Measurements from ENCODE around the gene P4HA1. TPM values are rescaled to one million over a fixed set of nuclear protein-coding genes. Genes with fewer than 3 reads are reported as not detected.

The P4HA1 gene
- total RNA-seq, 1 experiment from 2014 or later: 107 TPM

DNA sequence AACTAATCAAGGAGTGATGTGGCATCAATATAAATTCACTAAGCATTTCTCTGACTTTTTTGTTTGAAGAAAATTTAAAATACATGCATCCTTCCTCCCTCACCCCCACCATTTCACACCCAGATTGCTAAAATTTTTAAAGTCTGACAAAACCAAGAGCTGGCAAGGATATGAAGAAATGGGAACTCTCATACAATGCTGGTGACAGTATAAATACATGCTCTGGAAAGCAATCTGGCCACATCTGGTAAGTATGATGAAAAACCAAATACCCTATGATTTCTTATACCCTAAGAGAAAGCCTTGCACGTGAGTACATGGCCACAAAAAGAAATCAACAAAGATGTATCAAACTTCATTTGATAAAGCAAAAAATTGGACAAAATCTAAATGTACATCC is 31.2 kb downstream of the P4HA1 start:
- Histone ChIP-seq H3K4me2 (ENCODE audit: low read depth, low read length, poor library complexity, severe bottlenecking) (no peak overlapping the region), H3K36me3 (ENCODE audit: insufficient read depth, low read length) (peaks cover 58% of the 10 kb centered on the region), H3K9me2 (replicated peaks; ENCODE audit: insufficient read depth, low read length) (no peaks in the 10 kb centered on the region), H3K27ac (ENCODE audit: low read length) (no peak overlapping the region), H3K27me3 (ENCODE audit: low read length) (no peaks in the 10 kb centered on the region), H3K4me1 (ENCODE audit: low read length) (no peaks in the 10 kb centered on the region), H2AFZ (ENCODE audit: low read length) (no peak overlapping the region), H4K20me1 (ENCODE audit: insufficient read depth, low read depth, low read length) (no peaks in the 10 kb centered on the region), H3K9me3 (ENCODE audit: low read length) (no peaks in the 10 kb centered on the region), H3K4me3 (ENCODE audit: low read length) (no peak overlapping the region), H3K9ac (ENCODE audit: low read length) (no peak overlapping the region), H3K79me2 (ENCODE audit: low read length) (peaks cover 48% of the 10 kb centered on the region)
- DNase-seq: no peak

- Histone ChIP-seq H3K4me2 (ENCODE audit: low read depth, low read length, poor library complexity, severe bottlenecking) (no peak overlapping the region), H3K9me2 (replicated peaks; ENCODE audit: insufficient read depth, low read length) (no peaks in the 10 kb centered on the region), H3K9me3 (ENCODE audit: low read length) (no peaks in the 10 kb centered on the region), H3K4me1 (ENCODE audit: low read length) (no peaks in the 10 kb centered on the region), H3K27ac (ENCODE audit: low read length) (no peak overlapping the region), H3K79me2 (ENCODE audit: low read length) (peaks cover 44% of the 10 kb centered on the region), H4K20me1 (ENCODE audit: insufficient read depth, low read depth, low read length) (no peaks in the 10 kb centered on the region), H3K36me3 (ENCODE audit: insufficient read depth, low read length) (peaks cover 42% of the 10 kb centered on the region), H2AFZ (ENCODE audit: low read length) (no peak overlapping the region), H3K27me3 (ENCODE audit: low read length) (no peaks in the 10 kb centered on the region), H3K4me3 (ENCODE audit: low read length) (no peak overlapping the region), H3K9ac (ENCODE audit: low read length) (no peak overlapping the region)
- no peak for DNase-seq
Measured at GRCh38 chr10:73061743-73062142, 34.9 kb downstream of the P4HA1 start.

DNA sequence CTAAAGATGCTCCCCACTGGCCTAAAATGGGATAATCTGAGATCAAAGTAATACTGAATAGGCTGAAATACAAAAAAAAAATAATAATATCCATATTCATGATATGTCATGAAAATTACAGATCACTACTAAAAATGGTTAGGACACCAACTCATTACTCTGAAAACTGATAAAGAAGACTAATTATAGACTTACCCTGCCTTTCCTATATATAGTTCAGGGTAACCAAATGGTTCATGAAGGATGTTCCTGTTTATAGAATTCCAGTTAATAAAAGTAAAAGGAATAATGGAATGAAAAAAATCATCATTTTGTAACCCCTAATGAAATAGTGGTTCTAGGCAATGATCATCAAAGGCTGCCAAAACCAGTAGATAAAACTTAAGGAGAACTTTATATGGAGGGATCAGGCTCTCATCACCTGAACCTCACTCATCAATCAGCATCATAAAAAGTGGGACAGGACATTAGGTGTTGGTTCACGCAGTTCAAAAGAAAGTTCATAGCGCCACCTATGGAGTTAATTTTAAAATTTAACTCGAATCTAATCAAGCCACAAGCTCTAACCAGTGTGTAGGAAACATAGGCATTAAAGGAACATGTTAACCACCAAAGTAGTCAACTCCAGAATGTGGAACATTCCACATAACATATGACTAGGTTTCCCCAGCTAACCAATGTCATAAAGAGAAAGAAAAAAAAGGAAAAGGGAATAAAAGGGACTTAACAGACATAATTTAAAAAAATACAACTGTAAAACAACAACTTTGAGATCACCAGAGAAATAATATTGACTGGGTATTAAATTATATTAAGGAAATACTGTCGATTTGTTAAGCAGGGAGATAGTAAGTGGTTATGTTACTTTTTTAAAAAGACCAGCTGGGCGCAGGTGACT is 35.7 kb downstream of the P4HA1 start:
- Histone ChIP-seq H3K9ac (ENCODE audit: low read length) (no peak overlapping the region), H3K27me3 (ENCODE audit: low read length) (no peaks in the 10 kb centered on the region), H3K27ac (ENCODE audit: low read length) (no peak overlapping the region), H3K36me3 (ENCODE audit: insufficient read depth, low read length) (peaks cover 37% of the 10 kb centered on the region), H2AFZ (ENCODE audit: low read length) (no peak overlapping the region), H3K4me1 (ENCODE audit: low read length) (peaks cover under 1% of the 10 kb centered on the region; the same call in 1 of the 2 replicates), H3K9me3 (ENCODE audit: low read length) (no peaks in the 10 kb centered on the region), H3K4me3 (ENCODE audit: low read length) (no peak overlapping the region), H4K20me1 (ENCODE audit: insufficient read depth, low read depth, low read length) (no peaks in the 10 kb centered on the region), H3K79me2 (ENCODE audit: low read length) (peaks cover 44% of the 10 kb centered on the region), H3K9me2 (replicated peaks; ENCODE audit: insufficient read depth, low read length) (no peaks in the 10 kb centered on the region), H3K4me2 (ENCODE audit: low read depth, low read length, poor library complexity, severe bottlenecking) (no peak overlapping the region)
- peak; percentile 83 for DNase-seq

DNA sequence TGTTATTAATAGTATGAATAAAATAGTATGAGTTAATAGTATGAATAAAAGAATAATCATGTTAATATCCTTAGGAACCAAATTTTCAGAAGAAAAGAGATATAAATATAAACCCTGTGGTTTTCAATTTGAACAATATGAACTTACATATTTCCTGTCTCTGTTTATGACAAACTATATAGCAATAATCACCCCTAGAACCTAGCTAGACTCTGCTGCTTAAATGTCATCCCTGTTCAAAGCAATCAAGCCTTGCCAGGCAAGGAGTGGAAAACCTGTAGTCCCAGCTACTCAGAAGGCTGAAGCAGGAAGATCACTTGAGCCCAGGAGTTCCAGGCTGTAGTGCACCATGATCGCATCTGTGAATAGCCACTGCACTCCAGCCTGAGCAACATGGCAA is 36.5 kb downstream of the P4HA1 start:
- H3K27ac ChIP-seq (ENCODE audit: low read length): no peak overlapping the region

GRCh38 chr10:73058057-73058591 is 38.5 kb downstream of the P4HA1 start:
- H3K4me3 ChIP-seq (ENCODE audit: low read length): no peak overlapping the region
- H4K20me1 ChIP-seq (ENCODE audit: insufficient read depth, low read depth, low read length): no peaks in the 10 kb centered on the region
- no peak overlapping the region for H3K9ac ChIP-seq (ENCODE audit: low read length)
- peaks cover 33% of the 10 kb centered on the region for H3K36me3 ChIP-seq (ENCODE audit: insufficient read depth, low read length)
- H3K27ac ChIP-seq (ENCODE audit: low read length): no peak overlapping the region
- H3K27me3 ChIP-seq (ENCODE audit: low read length): no peaks in the 10 kb centered on the region
- no peak overlapping the region for H3K4me2 ChIP-seq (ENCODE audit: low read depth, low read length, poor library complexity, severe bottlenecking)
- H3K4me1 ChIP-seq (ENCODE audit: low read length): peaks cover 18% of the 10 kb centered on the region
- H3K79me2 ChIP-seq (ENCODE audit: low read length): peaks cover 47% of the 10 kb centered on the region
- no peaks in the 10 kb centered on the region for H3K9me3 ChIP-seq (ENCODE audit: low read length)
- H3K9me2 ChIP-seq (replicated peaks; ENCODE audit: insufficient read depth, low read length): no peaks in the 10 kb centered on the region
- DNase-seq: no peak
- H2AFZ ChIP-seq (ENCODE audit: low read length): no peak overlapping the region

More for the DNA sequence above, 36.5 kb downstream of the P4HA1 start:
- no peaks in the 10 kb centered on the region for H3K9me2 ChIP-seq (replicated peaks; ENCODE audit: insufficient read depth, low read length)
- H3K4me3 ChIP-seq (ENCODE audit: low read length): no peak overlapping the region
- H3K4me2 ChIP-seq (ENCODE audit: low read depth, low read length, poor library complexity, severe bottlenecking): no peak overlapping the region
- peaks cover 9% of the 10 kb centered on the region; the same call in 1 of the 2 replicates for H3K4me1 ChIP-seq (ENCODE audit: low read length)
- no peaks in the 10 kb centered on the region for H4K20me1 ChIP-seq (ENCODE audit: insufficient read depth, low read depth, low read length)
- no peak overlapping the region for H2AFZ ChIP-seq (ENCODE audit: low read length)
- H3K27me3 ChIP-seq (ENCODE audit: low read length): no peaks in the 10 kb centered on the region
- H3K79me2 ChIP-seq (ENCODE audit: low read length): peaks cover 45% of the 10 kb centered on the region
- no peak for DNase-seq
- no peak overlapping the region for H3K9ac ChIP-seq (ENCODE audit: low read length)
- H3K9me3 ChIP-seq (ENCODE audit: low read length): no peaks in the 10 kb centered on the region
- H3K36me3 ChIP-seq (ENCODE audit: insufficient read depth, low read length): peaks cover 32% of the 10 kb centered on the region

DNA sequence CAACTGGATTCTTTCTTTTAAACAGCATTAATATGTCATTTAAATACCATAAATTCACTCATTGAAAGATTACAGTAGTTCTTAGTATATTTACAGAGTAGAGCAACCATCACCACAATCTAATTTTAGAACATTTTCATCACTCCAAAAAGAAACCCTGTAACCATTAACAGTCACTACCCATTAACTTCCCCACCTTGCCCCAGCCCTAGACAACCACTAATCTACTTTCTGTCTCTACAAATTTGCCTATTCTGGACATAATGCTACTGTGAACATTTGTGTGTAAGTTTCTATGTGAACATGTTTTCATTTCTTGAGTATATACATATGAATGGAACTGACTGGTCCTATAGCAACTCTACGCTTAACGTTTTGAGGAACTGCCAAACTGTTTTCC is 42.4 kb downstream of the P4HA1 start:
- H4K20me1 ChIP-seq (ENCODE audit: insufficient read depth, low read depth, low read length): no peaks in the 10 kb centered on the region
- H2AFZ ChIP-seq (ENCODE audit: low read length): no peak overlapping the region
- no peak overlapping the region for H3K9ac ChIP-seq (ENCODE audit: low read length)
- no peak overlapping the region for H3K27ac ChIP-seq (ENCODE audit: low read length)
- H3K4me1 ChIP-seq (ENCODE audit: low read length): peaks cover 18% of the 10 kb centered on the region
- H3K4me3 ChIP-seq (ENCODE audit: low read length): no peak overlapping the region
- H3K27me3 ChIP-seq (ENCODE audit: low read length): no peaks in the 10 kb centered on the region
- no peaks in the 10 kb centered on the region for H3K9me3 ChIP-seq (ENCODE audit: low read length)
- peak overlapping the region; percentile 15 for H3K4me2 ChIP-seq (ENCODE audit: low read depth, low read length, poor library complexity, severe bottlenecking)
- peaks cover 41% of the 10 kb centered on the region; the same call in 1 of the 2 replicates for H3K36me3 ChIP-seq (ENCODE audit: insufficient read depth, low read length)
- peaks cover 43% of the 10 kb centered on the region for H3K79me2 ChIP-seq (ENCODE audit: low read length)
- no peaks in the 10 kb centered on the region for H3K9me2 ChIP-seq (replicated peaks; ENCODE audit: insufficient read depth, low read length)
- DNase-seq: no peak

DNA sequence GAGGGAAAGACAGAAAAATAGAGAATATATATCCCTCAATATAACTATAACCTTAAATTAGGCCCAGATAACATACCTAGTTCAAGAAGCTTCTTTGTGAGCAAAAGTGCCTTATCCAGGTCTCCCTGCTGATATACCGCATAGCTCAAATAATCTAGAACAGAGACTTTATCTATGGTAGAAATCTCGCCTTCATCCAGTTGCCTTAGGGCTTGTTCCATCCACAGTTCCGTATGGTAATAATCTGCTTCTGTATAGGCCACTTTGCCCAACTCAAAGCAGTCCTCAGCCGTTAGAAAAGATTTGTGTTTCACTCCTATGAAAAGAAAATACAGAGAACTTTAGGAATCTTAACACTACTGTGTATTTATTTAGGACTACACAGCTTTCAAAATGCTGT is 43.4 kb downstream of the P4HA1 start:
- no peak for DNase-seq
- peaks cover 18% of the 10 kb centered on the region for H3K4me1 ChIP-seq (ENCODE audit: low read length)
- no peak overlapping the region for H2AFZ ChIP-seq (ENCODE audit: low read length)
- H3K27ac ChIP-seq (ENCODE audit: low read length): no peak overlapping the region
- H3K79me2 ChIP-seq (ENCODE audit: low read length): peaks cover 40% of the 10 kb centered on the region
- no peak overlapping the region for H3K4me3 ChIP-seq (ENCODE audit: low read length)
- H3K9me2 ChIP-seq (replicated peaks; ENCODE audit: insufficient read depth, low read length): no peaks in the 10 kb centered on the region
- no peaks in the 10 kb centered on the region for H3K27me3 ChIP-seq (ENCODE audit: low read length)
- no peak overlapping the region for H3K4me2 ChIP-seq (ENCODE audit: low read depth, low read length, poor library complexity, severe bottlenecking)
- no peaks in the 10 kb centered on the region for H4K20me1 ChIP-seq (ENCODE audit: insufficient read depth, low read depth, low read length)
- peaks cover 45% of the 10 kb centered on the region; the same call in 1 of the 2 replicates for H3K36me3 ChIP-seq (ENCODE audit: insufficient read depth, low read length)
- H3K9me3 ChIP-seq (ENCODE audit: low read length): no peaks in the 10 kb centered on the region
- H3K9ac ChIP-seq (ENCODE audit: low read length): no peak overlapping the region

DNA sequence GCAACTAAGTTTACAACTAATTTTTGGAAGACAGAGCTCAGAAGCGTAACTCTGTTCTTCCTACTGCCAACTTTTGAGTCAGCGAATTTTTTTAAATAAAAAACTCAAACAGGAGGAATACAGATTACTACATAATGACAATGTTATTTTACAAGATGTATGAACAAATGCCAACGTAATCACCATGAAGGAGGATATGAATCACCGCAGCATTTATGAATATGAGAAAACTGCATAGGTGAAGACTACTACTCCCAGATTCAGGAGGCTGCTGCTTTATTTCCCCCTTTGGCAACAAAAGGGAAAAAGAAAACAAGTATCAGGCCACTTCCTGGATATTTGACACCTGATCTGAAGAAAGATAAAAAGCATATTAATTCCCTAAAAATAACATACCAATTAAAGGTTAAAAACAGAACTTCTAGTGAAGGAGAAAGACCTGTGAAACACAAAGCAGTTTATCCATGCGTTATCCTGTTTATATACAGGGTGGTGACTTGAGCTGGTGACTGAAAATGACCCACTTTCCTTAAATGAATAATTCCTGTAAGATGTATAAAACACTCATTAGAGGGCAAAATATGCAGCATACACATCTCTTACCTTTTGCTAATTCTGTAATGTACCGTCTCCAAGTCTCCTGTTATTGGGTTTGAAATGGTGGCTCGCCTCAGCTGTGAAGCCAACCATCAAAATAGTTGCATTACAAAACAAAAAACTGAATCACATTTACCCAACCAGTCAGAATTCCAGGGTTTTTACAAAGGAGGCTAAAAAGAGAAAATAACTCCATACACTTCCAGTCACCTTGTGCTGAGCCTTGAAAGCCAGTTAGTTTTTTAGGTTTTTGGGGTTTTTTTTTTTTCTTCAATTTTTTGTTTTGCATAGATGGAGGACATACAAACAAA is 52.0 kb downstream of the P4HA1 start:
- no peaks in the 10 kb centered on the region for H4K20me1 ChIP-seq (ENCODE audit: insufficient read depth, low read depth, low read length)
- no peaks in the 10 kb centered on the region for H3K27me3 ChIP-seq (ENCODE audit: low read length)
- no peak overlapping the region for H3K9ac ChIP-seq (ENCODE audit: low read length)
- DNase-seq: no peak
- H3K36me3 ChIP-seq (ENCODE audit: insufficient read depth, low read length): peaks cover 74% of the 10 kb centered on the region
- no peaks in the 10 kb centered on the region for H3K9me2 ChIP-seq (replicated peaks; ENCODE audit: insufficient read depth, low read length)
- no peak overlapping the region for H2AFZ ChIP-seq (ENCODE audit: low read length)
- no peak overlapping the region for H3K4me3 ChIP-seq (ENCODE audit: low read length)
- H3K79me2 ChIP-seq (ENCODE audit: low read length): peaks cover 34% of the 10 kb centered on the region
- H3K4me1 ChIP-seq (ENCODE audit: low read length): no peaks in the 10 kb centered on the region
- no peak overlapping the region for H3K4me2 ChIP-seq (ENCODE audit: low read depth, low read length, poor library complexity, severe bottlenecking)
- H3K9me3 ChIP-seq (ENCODE audit: low read length): no peaks in the 10 kb centered on the region
- H3K27ac ChIP-seq (ENCODE audit: low read length): no peak overlapping the region

Measured in Karpas-422 (cell line).